Endothelial cell of umbilical vein (primary cell): ENCODE data around the gene SAA2. TPM values are rescaled to one million over a fixed set of nuclear protein-coding genes. Genes with fewer than 3 reads are reported as not detected.

Source experiments
- BruUV-seq: library from RNA; stranded (reverse); fragments of 400-500 nt; replicated peaks from 2 replicates; lab custom pipeline; 2021; lab: Mats Ljungman, UMichigan
- CTCF ChIA-PET: fragments of 300-600, 350-600 bp; sonication (Branson Sonifier 250); formaldehyde crosslinking; loops from one replicate; lab custom pipeline; 2021; ENCODE audit warnings: antibody characterized with exemption, inconsistent platforms; lab: Charles Lee
- POLR2A ChIA-PET: fragments of 300-600, 350-600 bp; sonication (Branson Sonifier 250); formaldehyde crosslinking; loops from one replicate; lab custom pipeline; 2021; ENCODE audit warnings: antibody characterized with exemption, inconsistent platforms; lab: Charles Lee
- DNase-seq: peaks from one replicate; pipeline ENCODE4 v3.0.0-alpha.2; 2011; ENCODE audit warnings: low read depth, low spot score
- FAIRE-seq: peaks from 2 replicates; lab custom pipeline; 2011; peaks lifted over from hg19 to GRCh38; lab: Jason Lieb, UNC
- H2AFZ ChIP-seq: 2 replicates; pipeline ENCODE4 v1.6.0; 2012; ENCODE audit warnings: low read depth, low read length, control low read depth, inconsistent platforms
- H3K27ac ChIP-seq: 2 replicates; pipeline ENCODE4 v1.5.1; 2011; ENCODE audit warnings: low read depth, mild to moderate bottlenecking, control low read depth, low read length, moderate library complexity; ENCODE audit not compliant: insufficient read depth
- H3K27me3 ChIP-seq, 2 experiments: 2 replicates each; pipeline versions ENCODE4 v1.6.0 to v1.6.1; 2011; ENCODE audit warnings: low read length in 2 of 2, mixed read lengths in 1 of 2; ENCODE audit not compliant: control insufficient read depth in 2 of 2, insufficient read depth in 2 of 2
- H3K36me3 ChIP-seq, 2 experiments: 2 replicates in 1 of 2; 3 replicates in 1 of 2; pipeline ENCODE4 v1.5.1; 2011; ENCODE audit warnings: low read length in 2 of 2, mild to moderate bottlenecking in 1 of 2, moderate library complexity in 1 of 2; ENCODE audit not compliant: control insufficient read depth in 2 of 2, insufficient read depth in 2 of 2; ENCODE audit errors: extremely low read depth in 1 of 2
- H3K4me1 ChIP-seq: 3 replicates; pipeline ENCODE4 v1.5.1; 2011; ENCODE audit warnings: mild to moderate bottlenecking, low read length; ENCODE audit not compliant: control insufficient read depth, insufficient read depth; ENCODE audit errors: extremely low read depth
- H3K4me2 ChIP-seq: 2 replicates; pipeline ENCODE4 v1.6.1; 2011; ENCODE audit warnings: low read length, control low read depth, mixed read lengths; ENCODE audit not compliant: insufficient read depth
- H3K4me3 ChIP-seq, 3 experiments: fragments of 200-600 bp in 1 of 3; sonication (generic), shearing (Covaris generic) in 1 of 3; replicated peaks in 1 of 3; 2 replicates each; pipeline ENCODE4 v1.5.1; 2011 to 2016; ENCODE audit warnings: control low read depth in 3 of 3, low read length in 3 of 3, mild to moderate bottlenecking in 2 of 3, inconsistent platforms in 1 of 3, low read depth in 1 of 3, moderate library complexity in 1 of 3; ENCODE audit not compliant: insufficient read depth in 1 of 3
- H3K79me2 ChIP-seq: 2 replicates; pipeline ENCODE4 v1.6.0; 2012; ENCODE audit warnings: low read length, inconsistent platforms; ENCODE audit not compliant: control insufficient read depth, insufficient read depth
- H3K9ac ChIP-seq: replicated peaks from 2 replicates; pipeline ENCODE3; 2011; ENCODE audit warnings: low read length, control low read depth; ENCODE audit not compliant: insufficient read depth; ENCODE audit errors: extremely low read depth
- H3K9me1 ChIP-seq: replicated peaks from 3 replicates; pipeline ENCODE4 v1.6.0; 2011; ENCODE audit warnings: mild to moderate bottlenecking, low read length; ENCODE audit not compliant: control insufficient read depth, insufficient read depth; ENCODE audit errors: extremely low read depth
- H3K9me3 ChIP-seq: replicated peaks from 2 replicates; pipeline ENCODE4 v1.5.1; 2012; ENCODE audit warnings: low read length, inconsistent platforms; ENCODE audit not compliant: control insufficient read depth, insufficient read depth
- H4K20me1 ChIP-seq: replicated peaks from 2 replicates; pipeline ENCODE3; 2011; ENCODE audit warnings: mild to moderate bottlenecking, low read length; ENCODE audit not compliant: control insufficient read depth, insufficient read depth; ENCODE audit errors: extremely low read depth
- EZH2 ChIP-seq: IDR thresholded peaks from 2 replicates; pipeline ENCODE4 v1.6.1; 2012; ENCODE audit warnings: borderline replicate concordance, low read depth, mild to moderate bottlenecking, moderate library complexity, low read length, inconsistent platforms; ENCODE audit not compliant: severe bottlenecking
- FOS ChIP-seq: IDR thresholded peaks from 2 replicates; pipeline ENCODE4 v1.6.1; 2011; ENCODE audit warnings: mild to moderate bottlenecking, low read length, moderate library complexity, borderline replicate concordance; ENCODE audit not compliant: insufficient read depth
- GATA2 ChIP-seq: IDR thresholded peaks from 2 replicates; pipeline ENCODE4 v1.7.0; 2011; ENCODE audit warnings: low read depth, mild to moderate bottlenecking, moderate library complexity, mixed read lengths, low read length; ENCODE audit not compliant: insufficient read length, insufficient read depth
- JUN ChIP-seq: IDR thresholded peaks from 2 replicates; pipeline ENCODE4 v1.6.1; 2011; ENCODE audit warnings: borderline replicate concordance, low read depth; ENCODE audit not compliant: insufficient read length, insufficient read depth
- MAX ChIP-seq: IDR thresholded peaks from 2 replicates; pipeline ENCODE4 v1.6.1; 2011; ENCODE audit not compliant: insufficient read depth, insufficient read length
- MYC ChIP-seq: IDR thresholded peaks from one replicate; pipeline ENCODE4 v1.6.1; 2011; ENCODE audit warnings: mild to moderate bottlenecking, low read depth, low read length
- POLR2A ChIP-seq: IDR thresholded peaks from 2 replicates; pipeline ENCODE4 v1.6.1; 2012; ENCODE audit warnings: low read depth, mild to moderate bottlenecking, control low read depth, low read length
- POLR2AphosphoS5 ChIP-seq: IDR thresholded peaks from 2 replicates; pipeline ENCODE4 v1.6.1; 2012; ENCODE audit warnings: low read depth, mild to moderate bottlenecking, control low read depth, low read length, moderate library complexity; ENCODE audit not compliant: insufficient read depth
- dilution Hi-C: fragments of 300-500 bp; cut with MboI; formaldehyde crosslinking; loops from one replicate; pipeline ENCODE4 v1.15.0; 2019; ENCODE audit warnings: low sequenced_read_pairs; ENCODE audit not compliant: extremely low pct_ligation_motif_present
- intact Hi-C: fragments of 100-400 bp; cut with micrococcal nuclease; formaldehyde crosslinking; loops from one replicate; pipeline ENCODE4 v1.10.0; 2022
- polyA plus RNA-seq, 4 experiments: library from polyadenylated mRNA; depleted of rRNA in 3 of 4; stranded (reverse) in 3 of 4; unstranded in 1 of 4; fragments of >200 nt; gene quantifications; 2 replicates each; pipeline versions ENCODE4 v1.2.1 to v1.2.3, GENCODE V29; 2011 to 2012; ENCODE audit warnings: missing spikeins in 1 of 4
- total RNA-seq: library from RNA; stranded (reverse); gene quantifications from 2 replicates; pipeline ENCODE4 v1.2.3, GENCODE V29; 2021
- TF ChIP-seq, protein P1 (sequence below), 2 donors: IDR thresholded peaks; 1 replicate in 1 of 2; 2 replicates in 1 of 2; pipeline ENCODE4 v1.5.1; 2011; ENCODE audit warnings: low read length in 2 of 2, mild to moderate bottlenecking in 2 of 2, moderate library complexity in 2 of 2, control low read depth in 1 of 2, inconsistent platforms in 1 of 2, low read depth in 1 of 2; ENCODE audit not compliant: insufficient read depth in 1 of 2; ENCODE audit errors: extremely low read depth in 1 of 2

Gene SAA2
- total and polyA plus RNA-seq, 2 donors (not counting 3 experiments of a cell fraction or from before 2014, with no cell fraction given): not detected

DNA sequence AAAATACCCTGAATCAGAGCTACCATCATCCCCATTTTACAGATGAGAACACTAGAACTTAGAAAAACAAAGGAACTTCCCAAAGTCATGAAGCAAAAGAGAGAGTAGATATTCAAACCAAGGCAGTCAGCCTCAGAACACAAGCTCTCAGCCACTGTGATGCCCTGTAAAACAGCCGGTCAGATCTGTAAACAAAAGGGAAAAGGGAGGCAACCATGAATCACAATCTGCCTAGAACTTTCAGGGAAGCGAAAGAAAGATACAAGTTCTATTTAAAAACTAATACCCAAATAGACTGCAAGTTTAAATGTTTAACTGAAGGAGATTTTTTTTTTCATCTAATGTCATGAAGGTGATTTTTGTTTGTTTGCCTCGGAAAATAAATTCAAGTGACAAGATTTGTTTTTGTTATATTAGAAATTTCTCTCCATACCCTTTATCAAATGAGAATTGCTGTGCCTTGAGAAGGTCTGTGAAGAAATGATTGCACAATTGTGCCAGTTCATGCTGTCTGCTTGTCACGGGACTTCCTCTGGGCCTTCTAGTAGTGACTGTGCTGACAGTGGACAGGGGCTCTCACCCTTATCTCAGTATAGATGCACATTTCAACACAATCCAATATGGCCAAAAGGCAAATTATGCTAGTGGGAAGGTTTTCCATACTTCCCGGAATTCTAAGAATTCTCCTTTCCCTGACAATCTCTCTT is 29.2 kb upstream of the SAA2 start:
- H3K36me3 ChIP-seq: peaks cover 2 to 5% of the 10 kb centered on the region in 2 experiments
- ChIA-PET POLR2A (no interaction called here), CTCF (interaction anchor here (0.9 to 1.3 kb wide), 3 partner anchors 12 to 37 kb away, joined by 3 to 4 read pairs (median 3); no protein-coding TSS in a partner anchor)
- dilution Hi-C loops: no loop called here
- no peaks in the 10 kb centered on the region for H3K9me1 ChIP-seq
- no peaks in the 10 kb centered on the region for H4K20me1 ChIP-seq
- no peak overlapping the region for H3K4me2 ChIP-seq
- no peaks in the 10 kb centered on the region for H3K9me3 ChIP-seq
- no peak overlapping the region for H2AFZ ChIP-seq
- no peaks in the 10 kb centered on the region for H3K27me3 ChIP-seq
- TF ChIP-seq MYC: no peak
- TF ChIP-seq EZH2: no peak
- TF ChIP-seq POLR2A: no peak
- TF ChIP-seq, protein P1, sequence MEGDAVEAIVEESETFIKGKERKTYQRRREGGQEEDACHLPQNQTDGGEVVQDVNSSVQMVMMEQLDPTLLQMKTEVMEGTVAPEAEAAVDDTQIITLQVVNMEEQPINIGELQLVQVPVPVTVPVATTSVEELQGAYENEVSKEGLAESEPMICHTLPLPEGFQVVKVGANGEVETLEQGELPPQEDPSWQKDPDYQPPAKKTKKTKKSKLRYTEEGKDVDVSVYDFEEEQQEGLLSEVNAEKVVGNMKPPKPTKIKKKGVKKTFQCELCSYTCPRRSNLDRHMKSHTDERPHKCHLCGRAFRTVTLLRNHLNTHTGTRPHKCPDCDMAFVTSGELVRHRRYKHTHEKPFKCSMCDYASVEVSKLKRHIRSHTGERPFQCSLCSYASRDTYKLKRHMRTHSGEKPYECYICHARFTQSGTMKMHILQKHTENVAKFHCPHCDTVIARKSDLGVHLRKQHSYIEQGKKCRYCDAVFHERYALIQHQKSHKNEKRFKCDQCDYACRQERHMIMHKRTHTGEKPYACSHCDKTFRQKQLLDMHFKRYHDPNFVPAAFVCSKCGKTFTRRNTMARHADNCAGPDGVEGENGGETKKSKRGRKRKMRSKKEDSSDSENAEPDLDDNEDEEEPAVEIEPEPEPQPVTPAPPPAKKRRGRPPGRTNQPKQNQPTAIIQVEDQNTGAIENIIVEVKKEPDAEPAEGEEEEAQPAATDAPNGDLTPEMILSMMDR (IDR thresholded peaks at IDR 0.05; ENCODE audit: extremely low read depth in 1 of 2, insufficient read depth in 1 of 2, low read depth in 1 of 2, low read length in 2 of 2): no peak
- TF ChIP-seq FOS: no peak
- no peak for TF ChIP-seq JUN
- no peak for TF ChIP-seq MAX
- no peak for TF ChIP-seq POLR2AphosphoS5
- TF ChIP-seq GATA2: no peak
- H3K4me1 ChIP-seq: no peaks in the 10 kb centered on the region
- no peak overlapping the region for H3K27ac ChIP-seq
- H3K4me3 ChIP-seq: no peak overlapping the region
- DNase-seq: no peak
- intact Hi-C loops: no loop called here
- H3K79me2 ChIP-seq: no peaks in the 10 kb centered on the region
- no peak overlapping the region for H3K9ac ChIP-seq
- BruUV-seq: no TSS peak
- no peak for FAIRE-seq
